ENCODE measurements around the gene ZBTB47. TPM values are rescaled to one million over a fixed set of nuclear protein-coding genes. Genes with fewer than 3 reads are reported as not detected.
A peak's percentile ranks its signal among the peaks of the same experiment; 100 is the strongest.

ZBTB47 gene
- total RNA-seq, result 69.3 TPM

GRCh38 chr3:42653560-42654330 lies at the start of gene ZBTB47:
ZBTB47 (plus strand) TSS chr3:42653697; CDS start chr3:42658356, 4,659 bp downstream.
- peak in 1 of 2 donors; percentile 89 for DNase-seq (ENCODE audit: low spot score in 2 of 2)
- intact Hi-C loops (cut with DNase I), result loop anchor here (1.0 to 2.0 kb wide), 4 partner anchors 31 to 91 kb away; partner anchors contain the start of genes NKTR and SEC22C
- Histone ChIP-seq H3K27ac (peak within 1 kb of the TSS; percentile 97 to 99), H3K9me3 (no peaks in the 10 kb centered on the region), H3K4me3 (peak within 1 kb of the TSS; percentile 85 to 98), H3K4me1 (peaks cover 22 to 56% of the 10 kb centered on the region in 2 donors), H3K36me3 (peaks cover 7 to 9% of the 10 kb centered on the region in 2 donors), H3K27me3 (no peaks in the 10 kb centered on the region)
- TF ChIP-seq, protein P1, sequence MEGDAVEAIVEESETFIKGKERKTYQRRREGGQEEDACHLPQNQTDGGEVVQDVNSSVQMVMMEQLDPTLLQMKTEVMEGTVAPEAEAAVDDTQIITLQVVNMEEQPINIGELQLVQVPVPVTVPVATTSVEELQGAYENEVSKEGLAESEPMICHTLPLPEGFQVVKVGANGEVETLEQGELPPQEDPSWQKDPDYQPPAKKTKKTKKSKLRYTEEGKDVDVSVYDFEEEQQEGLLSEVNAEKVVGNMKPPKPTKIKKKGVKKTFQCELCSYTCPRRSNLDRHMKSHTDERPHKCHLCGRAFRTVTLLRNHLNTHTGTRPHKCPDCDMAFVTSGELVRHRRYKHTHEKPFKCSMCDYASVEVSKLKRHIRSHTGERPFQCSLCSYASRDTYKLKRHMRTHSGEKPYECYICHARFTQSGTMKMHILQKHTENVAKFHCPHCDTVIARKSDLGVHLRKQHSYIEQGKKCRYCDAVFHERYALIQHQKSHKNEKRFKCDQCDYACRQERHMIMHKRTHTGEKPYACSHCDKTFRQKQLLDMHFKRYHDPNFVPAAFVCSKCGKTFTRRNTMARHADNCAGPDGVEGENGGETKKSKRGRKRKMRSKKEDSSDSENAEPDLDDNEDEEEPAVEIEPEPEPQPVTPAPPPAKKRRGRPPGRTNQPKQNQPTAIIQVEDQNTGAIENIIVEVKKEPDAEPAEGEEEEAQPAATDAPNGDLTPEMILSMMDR (IDR thresholded peaks at IDR 0.05), result peak in 1 of 3 experiments; percentile 6

- Histone ChIP-seq H3K27me3 (no peaks in the 10 kb centered on the region), H3K27ac (no peak overlapping the region), H3K4me1 (peaks cover 0 to 11% of the 10 kb centered on the region in 2 donors), H3K9me3 (no peaks in the 10 kb centered on the region), H3K36me3 (peaks cover 5 to 18% of the 10 kb centered on the region in 2 donors), H3K4me3 (no peak overlapping the region)
- TF ChIP-seq, protein P1 (IDR thresholded peaks at IDR 0.05), result no peak
- intact Hi-C loops (cut with DNase I), result no loop called here
- no peak for DNase-seq (ENCODE audit: low spot score in 2 of 2)
Observed at GRCh38 chr3:42605546-42606173, 47.8 kb upstream of the ZBTB47 start.

- TF ChIP-seq, protein P1 (IDR thresholded peaks at IDR 0.05), result no peak
- Histone ChIP-seq H3K9me3 (no peaks in the 10 kb centered on the region), H3K4me1 (peaks cover 3 to 6% of the 10 kb centered on the region in 2 donors), H3K4me3 (no peak overlapping the region), H3K27ac (no peak overlapping the region), H3K36me3 (peaks cover 5 to 18% of the 10 kb centered on the region in 2 donors), H3K27me3 (no peaks in the 10 kb centered on the region)
- intact Hi-C loops (cut with DNase I), result no loop called here
- no peak for DNase-seq (ENCODE audit: low spot score in 2 of 2)
Observed at GRCh38 chr3:42608581-42608980, 44.9 kb upstream of the ZBTB47 start.

DNA sequence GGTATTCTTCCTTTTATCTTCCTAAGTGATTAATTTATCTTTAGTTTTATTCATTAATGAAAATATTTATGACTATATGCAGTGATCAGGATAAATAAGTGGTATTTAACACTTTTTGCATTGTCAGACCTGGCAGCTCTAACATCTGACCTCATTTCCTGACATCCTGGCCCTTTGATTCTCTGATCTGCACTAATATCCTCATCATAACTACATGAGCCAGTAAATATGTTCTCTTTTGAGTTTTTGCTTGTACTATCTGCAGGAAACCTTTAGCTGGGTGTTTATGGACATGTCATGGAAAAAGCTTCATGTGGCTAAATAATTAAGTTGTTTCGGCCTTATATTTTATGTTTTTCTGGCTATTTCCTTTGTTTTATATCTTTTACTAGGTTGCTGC lies 42.5 kb upstream of the ZBTB47 start:
- H3K4me3 ChIP-seq, result no peak overlapping the region
- peaks cover 3 to 11% of the 10 kb centered on the region in 2 donors for H3K4me1 ChIP-seq
- intact Hi-C loops (cut with DNase I), result no loop called here

DNA sequence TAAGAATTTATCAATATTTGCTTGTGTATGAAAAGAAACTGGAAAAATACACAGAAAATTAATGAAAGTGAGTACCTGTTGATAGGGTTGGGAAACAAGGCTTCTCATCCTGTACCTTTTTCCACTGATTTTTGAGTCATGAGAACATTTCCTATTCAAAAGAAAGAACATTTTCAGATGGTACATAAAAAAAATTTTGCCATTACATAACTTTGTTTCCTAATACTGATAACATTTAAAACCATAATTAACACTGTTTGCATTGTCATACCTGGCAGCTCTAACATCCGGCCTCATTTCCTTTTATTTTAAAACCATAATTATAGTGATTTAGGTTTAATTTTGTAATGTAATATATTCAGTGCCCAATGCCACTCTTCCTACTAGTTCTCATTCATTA lies 41.3 kb upstream of the ZBTB47 start:
- H3K4me3 ChIP-seq, result no peak overlapping the region
- TF ChIP-seq, protein P1 (IDR thresholded peaks at IDR 0.05), result no peak
- peaks cover 2 to 18% of the 10 kb centered on the region in 2 donors for H3K36me3 ChIP-seq
- intact Hi-C loops (cut with DNase I), result no loop called here
- no peaks in the 10 kb centered on the region for H3K27me3 ChIP-seq
- no peak overlapping the region for H3K27ac ChIP-seq
- H3K9me3 ChIP-seq, result no peaks in the 10 kb centered on the region
- peaks cover 3 to 11% of the 10 kb centered on the region in 2 donors for H3K4me1 ChIP-seq
- DNase-seq (ENCODE audit: low spot score in 2 of 2), result no peak

More for the DNA sequence above, 42.5 kb upstream of the ZBTB47 start:
- Histone ChIP-seq H3K9me3 (no peaks in the 10 kb centered on the region), H3K36me3 (peaks cover 2 to 18% of the 10 kb centered on the region in 2 donors), H3K27ac (no peak overlapping the region), H3K27me3 (no peaks in the 10 kb centered on the region)
- TF ChIP-seq, protein P1 (IDR thresholded peaks at IDR 0.05), result no peak
- no peak for DNase-seq (ENCODE audit: low spot score in 2 of 2)

All from ascending aorta (tissue), 2 donors.